Colonic mucosa (tissue), 4 donors: Measurements from ENCODE around the gene HOXC5. TPM values are rescaled to one million over a fixed set of nuclear protein-coding genes. Genes with fewer than 3 reads are reported as not detected.

Experiments used
- DNase-seq: peaks from one replicate; pipeline ENCODE4 v3.0.0-alpha.2; 2020
- H3K27ac ChIP-seq: fragments of 200-600 bp; one replicate; pipeline ENCODE4 v1.8.0; 2021
- H3K27me3 ChIP-seq: fragments of 200-600 bp; one replicate; pipeline ENCODE4 v1.8.0; 2021
- H3K36me3 ChIP-seq: fragments of 200-600 bp; one replicate; pipeline ENCODE4 v1.8.0; 2021
- H3K4me1 ChIP-seq: fragments of 200-600 bp; one replicate; pipeline ENCODE4 v1.8.0; 2021; ENCODE audit warnings: mild to moderate bottlenecking
- H3K4me3 ChIP-seq: fragments of 200-600 bp; one replicate; pipeline ENCODE4 v1.8.0; 2021
- H3K9ac ChIP-seq, 2 donors: one replicate each; pipeline ENCODE4 v1.7.0; 2013; ENCODE audit warnings: control low read depth in 2 of 2, low read depth in 2 of 2, low read length in 2 of 2
- H3K9me3 ChIP-seq: fragments of 200-600 bp; one replicate; pipeline ENCODE4 v1.8.0; 2021
- intact Hi-C: fragments of 100-400 bp; cut with DNase I; formaldehyde crosslinking; loops from one replicate; pipeline ENCODE4 v1.14.1; 2022
- total RNA-seq, 2 donors: library from RNA; stranded (reverse); fragmentation: NEBNext Ultra II Directional in 1 of 2; extraction: Animal tissue kit (Norgen Biotek cat#: 25700) in 1 of 2; gene quantifications; one replicate each; pipeline ENCODE4 v1.2.1, GENCODE V29; 2021
- TF ChIP-seq, protein P1 (sequence below): fragments of 200-600 bp; IDR thresholded peaks from one replicate; pipeline ENCODE4 v1.8.0; 2022; ENCODE audit warnings: antibody characterized with exemption, mild to moderate bottlenecking
- donor health status: healthy.
- donor health status: DM: no; HTN: no; CAD: no.
- donor health status: DM: no; HTN: no; CAD: no.

HOXC5 gene
- total RNA-seq, 2 donors from 2014 or later, result not detected

- H3K9me3 ChIP-seq, result no peaks in the 10 kb centered on the region
- H3K4me1 ChIP-seq, result no peaks in the 10 kb centered on the region
- no peak overlapping the region for H3K9ac ChIP-seq
- TF ChIP-seq, protein P1, sequence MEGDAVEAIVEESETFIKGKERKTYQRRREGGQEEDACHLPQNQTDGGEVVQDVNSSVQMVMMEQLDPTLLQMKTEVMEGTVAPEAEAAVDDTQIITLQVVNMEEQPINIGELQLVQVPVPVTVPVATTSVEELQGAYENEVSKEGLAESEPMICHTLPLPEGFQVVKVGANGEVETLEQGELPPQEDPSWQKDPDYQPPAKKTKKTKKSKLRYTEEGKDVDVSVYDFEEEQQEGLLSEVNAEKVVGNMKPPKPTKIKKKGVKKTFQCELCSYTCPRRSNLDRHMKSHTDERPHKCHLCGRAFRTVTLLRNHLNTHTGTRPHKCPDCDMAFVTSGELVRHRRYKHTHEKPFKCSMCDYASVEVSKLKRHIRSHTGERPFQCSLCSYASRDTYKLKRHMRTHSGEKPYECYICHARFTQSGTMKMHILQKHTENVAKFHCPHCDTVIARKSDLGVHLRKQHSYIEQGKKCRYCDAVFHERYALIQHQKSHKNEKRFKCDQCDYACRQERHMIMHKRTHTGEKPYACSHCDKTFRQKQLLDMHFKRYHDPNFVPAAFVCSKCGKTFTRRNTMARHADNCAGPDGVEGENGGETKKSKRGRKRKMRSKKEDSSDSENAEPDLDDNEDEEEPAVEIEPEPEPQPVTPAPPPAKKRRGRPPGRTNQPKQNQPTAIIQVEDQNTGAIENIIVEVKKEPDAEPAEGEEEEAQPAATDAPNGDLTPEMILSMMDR, result no peak
- H3K27ac ChIP-seq, result no peak overlapping the region
- H3K27me3 ChIP-seq, result peaks cover 95% of the 10 kb centered on the region
- H3K4me3 ChIP-seq, result no peak overlapping the region
- intact Hi-C loops, result no loop called here
- no peaks in the 10 kb centered on the region for H3K36me3 ChIP-seq
- no peak for DNase-seq
Measured at GRCh38 chr12:54036620-54037359, 3.9 kb downstream of the HOXC5 start.

GRCh38 chr12:54037360-54038283 lies 4.8 kb downstream of the HOXC5 start:
- DNase-seq, result no peak

DNA sequence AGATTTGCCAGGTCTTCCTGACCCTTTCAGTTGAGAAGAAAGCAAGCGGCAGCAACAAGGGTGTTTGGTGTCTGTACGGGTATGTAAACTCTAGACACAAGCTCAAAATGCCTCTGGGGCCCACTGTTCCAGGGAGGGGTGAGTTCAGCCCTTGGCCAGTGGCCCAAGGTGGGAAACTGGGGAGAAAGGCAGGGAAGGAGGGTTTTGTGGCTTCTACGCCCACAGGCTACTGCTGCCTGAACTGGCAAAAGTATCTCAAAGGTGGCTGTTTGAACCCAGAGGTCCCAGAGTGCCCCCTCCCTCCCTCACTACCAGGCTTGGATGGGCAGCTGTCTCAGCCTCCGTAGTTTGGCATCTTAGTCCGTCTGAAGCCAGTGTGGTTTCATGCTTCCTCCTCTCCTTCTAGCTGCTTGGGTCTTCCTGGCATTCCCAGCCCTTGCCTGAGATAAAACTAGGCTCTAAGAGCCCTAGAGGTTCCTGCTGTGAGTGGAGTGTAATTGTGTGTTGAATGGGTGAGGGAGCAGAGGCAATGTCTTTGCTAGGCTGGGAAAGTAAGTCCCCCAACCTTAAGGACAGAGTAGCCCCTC lies 5.5 kb downstream of the HOXC5 start:
- TF ChIP-seq, protein P1, result no peak
- Histone ChIP-seq H3K9me3 (no peaks in the 10 kb centered on the region), H3K27ac (no peak overlapping the region), H3K4me3 (no peak overlapping the region), H3K36me3 (no peaks in the 10 kb centered on the region), H3K9ac (no peak overlapping the region), H3K4me1 (no peaks in the 10 kb centered on the region), H3K27me3 (peaks cover 91% of the 10 kb centered on the region)
- DNase-seq, result no peak
- intact Hi-C loops, result no loop called here

More at GRCh38 chr12:54037360-54038283, 4.8 kb downstream of the HOXC5 start:
- intact Hi-C loops, result no loop called here
- TF ChIP-seq, protein P1, result no peak
- Histone ChIP-seq H3K27me3 (peaks cover 95% of the 10 kb centered on the region), H3K36me3 (no peaks in the 10 kb centered on the region), H3K4me3 (no peak overlapping the region), H3K9me3 (no peaks in the 10 kb centered on the region), H3K9ac (no peak overlapping the region), H3K4me1 (no peaks in the 10 kb centered on the region), H3K27ac (no peak overlapping the region)

GRCh38 chr12:54038871-54039414 lies 6.1 kb downstream of the HOXC5 start:
- Histone ChIP-seq H3K36me3 (no peaks in the 10 kb centered on the region), H3K27ac (no peak overlapping the region), H3K9me3 (no peaks in the 10 kb centered on the region), H3K27me3 (peaks cover 86% of the 10 kb centered on the region), H3K4me1 (no peaks in the 10 kb centered on the region), H3K9ac (no peak overlapping the region), H3K4me3 (no peak overlapping the region)
- no peak for DNase-seq
- TF ChIP-seq, protein P1, result no peak
- intact Hi-C loops, result no loop called here
